GM04503 (cell line): ENCODE results near the gene SNX25.
"Not testable (repeated sequence)": the region's sequence is repeated elsewhere in the genome, so short reads cannot be mapped to it uniquely, and the experiment has no call there.

ENCODE experiments used
- DNase-seq: peaks from one replicate; pipeline ENCODE4 v3.0.0-alpha.2; 2012; ENCODE audit warnings: low read depth

SNX25 gene

GRCh38 chr4:185205073-185205472, 4.3 kb upstream of the SNX25 start:
- DNase-seq: not testable (repeated sequence)

DNA sequence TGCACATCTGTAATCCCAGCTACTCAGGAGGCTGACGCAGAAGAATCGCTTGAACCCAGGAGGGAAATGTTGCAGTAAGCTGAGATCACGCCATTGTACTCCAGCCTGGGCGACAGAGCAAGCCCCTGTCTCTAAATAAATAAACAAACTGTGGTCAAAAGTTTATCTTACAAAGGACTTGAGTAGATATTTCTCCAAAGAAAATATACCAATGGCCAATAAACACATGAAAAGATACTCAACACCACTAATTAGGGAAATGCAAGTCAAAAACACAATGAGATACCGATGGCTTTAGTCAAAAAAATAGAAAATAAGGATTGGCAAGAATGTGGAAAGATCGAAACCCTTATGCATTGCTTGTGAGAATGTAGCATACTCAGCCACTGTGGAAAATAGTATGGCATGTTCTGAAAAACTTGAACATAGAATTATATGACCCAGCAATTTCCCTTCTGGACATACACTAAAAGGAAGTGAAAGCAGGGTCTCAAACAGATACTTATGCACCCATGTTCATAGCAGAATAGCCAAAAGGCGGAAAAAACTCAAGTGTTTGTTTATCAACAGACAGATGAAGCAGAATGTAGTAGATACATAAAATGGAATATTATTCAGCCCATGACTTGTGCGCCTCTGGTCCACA, 3.6 kb upstream of the SNX25 start:
- DNase-seq: no peak

- no peak for DNase-seq
Measured at GRCh38 chr4:185207466-185207865, 1.9 kb upstream of the SNX25 start.

DNA sequence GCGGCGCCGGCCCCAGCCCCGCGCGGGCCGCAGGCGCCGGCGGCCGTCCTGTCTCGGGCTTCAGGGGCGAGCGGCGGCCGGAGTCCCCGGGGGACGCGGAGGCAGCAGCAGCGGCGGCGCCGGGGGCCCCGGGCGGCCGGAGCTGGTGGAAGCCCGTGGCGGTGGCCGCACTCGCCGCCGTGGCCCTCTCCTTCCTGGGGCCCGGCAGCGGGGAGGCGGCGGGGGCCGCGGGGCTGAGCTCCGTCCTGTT, 379 bp downstream of the SNX25 start:
- DNase-seq: not testable (repeated sequence)

DNA sequence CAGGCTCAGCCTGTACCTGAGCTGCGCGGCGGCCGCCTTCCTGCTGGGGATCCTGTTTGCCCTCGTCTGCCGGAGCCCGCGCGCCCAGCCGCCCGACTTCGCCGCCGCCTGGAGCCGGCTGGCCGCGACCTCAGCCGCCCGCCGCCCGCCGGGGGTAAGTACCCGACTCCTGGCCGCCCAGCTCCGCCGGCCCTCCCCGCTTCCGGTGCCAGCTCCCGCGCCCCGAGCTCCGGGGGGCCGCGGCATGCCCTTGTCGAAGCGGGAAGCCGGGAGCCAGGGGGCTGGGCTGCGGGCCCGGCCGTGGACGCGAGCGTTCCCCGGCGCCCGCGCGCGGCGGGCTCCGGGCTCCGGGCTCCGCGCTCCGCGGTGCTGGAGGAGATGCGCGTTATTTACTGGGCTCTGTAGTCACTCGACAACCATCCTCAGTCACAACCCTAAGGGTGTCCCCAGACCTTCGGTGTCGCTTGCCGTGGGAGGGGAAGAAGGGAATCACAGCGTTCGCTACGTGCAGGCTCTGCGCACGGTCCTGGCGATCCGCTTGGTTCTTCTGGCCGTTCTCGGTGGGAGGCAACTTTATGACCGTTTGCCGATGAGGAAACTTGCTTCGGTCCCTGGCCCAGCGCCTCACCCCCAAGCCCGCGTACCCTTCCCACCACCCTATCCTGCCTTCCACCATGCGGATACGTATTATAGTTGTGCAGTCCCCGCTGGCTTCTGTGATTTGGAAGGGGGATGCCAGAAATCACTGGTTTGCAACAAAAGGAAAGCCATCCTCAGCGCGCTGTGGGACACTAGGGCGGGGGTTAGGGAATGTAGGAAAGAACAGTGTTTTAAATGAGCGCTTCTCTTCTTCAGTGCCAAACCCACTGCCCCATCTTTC, 944 bp downstream of the SNX25 start:
- DNase-seq: no peak

GRCh38 chr4:185211035-185211434, 1.6 kb downstream of the SNX25 start:
- DNase-seq: no peak

DNA sequence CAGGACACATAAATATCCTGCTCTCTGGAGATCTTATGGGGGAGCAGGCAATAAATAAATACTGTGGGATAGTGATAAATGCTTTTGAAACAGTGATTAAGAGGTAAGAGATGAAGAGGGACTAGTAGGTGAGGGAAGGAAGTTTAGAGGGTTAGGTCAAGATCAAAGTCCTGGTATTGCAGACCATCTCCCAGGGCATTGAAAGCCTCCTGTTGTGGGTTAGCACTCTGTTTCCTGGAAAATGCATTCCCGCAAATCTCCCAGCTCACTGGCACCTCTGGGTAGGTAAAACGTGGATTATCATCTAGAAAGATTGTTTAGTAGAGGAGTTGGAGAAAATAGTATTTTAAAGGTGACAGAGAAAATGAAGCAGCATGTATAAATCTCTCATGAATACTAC, 2.2 kb downstream of the SNX25 start:
- no peak for DNase-seq

DNA sequence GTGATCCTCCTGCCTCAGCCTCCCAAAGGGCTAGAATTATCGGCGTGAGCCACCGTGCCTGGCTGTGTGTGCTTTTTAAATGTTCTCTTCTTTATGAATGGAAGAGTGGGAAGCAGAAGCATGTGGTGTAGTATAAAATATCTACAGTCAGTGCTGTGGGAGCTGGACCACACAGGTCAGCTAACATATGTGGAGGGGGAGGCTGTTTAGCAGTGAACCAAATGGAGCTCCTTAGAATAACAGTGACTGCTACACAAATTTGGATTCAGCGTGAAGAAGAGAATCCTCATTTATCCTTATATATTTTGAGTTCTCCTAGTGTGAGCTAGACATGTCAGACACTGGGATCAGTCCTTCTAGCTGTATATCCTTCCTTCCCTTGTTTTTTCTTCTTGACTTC, 3.2 kb downstream of the SNX25 start:
- no peak for DNase-seq

DNA sequence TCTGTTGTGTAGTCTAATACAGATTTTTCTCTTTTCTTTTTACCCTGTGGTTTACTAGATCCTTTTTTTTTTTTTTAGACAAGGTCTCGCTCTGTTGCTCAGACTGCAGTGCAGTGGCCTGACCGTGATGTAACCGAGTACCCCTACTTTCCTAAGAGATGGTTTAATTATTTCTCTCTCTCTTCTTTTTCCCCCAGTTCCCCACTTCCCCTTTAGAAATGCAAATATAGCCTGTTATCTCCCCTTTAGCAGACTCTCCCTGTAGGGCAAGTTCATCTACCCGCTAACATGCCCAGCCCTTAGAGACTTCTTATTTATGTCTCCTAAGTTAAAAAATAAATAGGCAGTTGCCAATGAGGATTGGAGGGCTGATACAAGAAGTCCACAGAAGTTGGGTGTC, 4.5 kb downstream of the SNX25 start:
- no peak for DNase-seq

DNA sequence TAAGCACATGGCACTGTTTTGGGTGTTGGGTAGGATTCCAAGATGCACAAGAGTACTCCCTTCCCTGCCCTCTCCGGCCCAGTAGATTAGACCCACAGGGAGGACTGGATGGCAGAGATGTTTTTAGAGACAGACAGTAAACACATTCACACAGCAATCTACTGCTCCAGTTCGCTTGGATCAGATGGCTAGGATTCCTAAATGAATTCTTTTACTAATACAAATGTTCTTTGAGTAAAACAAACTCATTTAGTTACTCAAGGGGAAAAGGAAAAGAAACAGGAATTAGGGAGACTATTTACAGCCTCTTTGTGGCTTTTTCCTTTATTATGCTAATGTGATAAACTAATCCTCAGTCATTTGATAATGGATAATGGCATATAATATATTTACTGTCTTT, 5.9 kb downstream of the SNX25 start:
- peak; percentile 63 for DNase-seq

DNA sequence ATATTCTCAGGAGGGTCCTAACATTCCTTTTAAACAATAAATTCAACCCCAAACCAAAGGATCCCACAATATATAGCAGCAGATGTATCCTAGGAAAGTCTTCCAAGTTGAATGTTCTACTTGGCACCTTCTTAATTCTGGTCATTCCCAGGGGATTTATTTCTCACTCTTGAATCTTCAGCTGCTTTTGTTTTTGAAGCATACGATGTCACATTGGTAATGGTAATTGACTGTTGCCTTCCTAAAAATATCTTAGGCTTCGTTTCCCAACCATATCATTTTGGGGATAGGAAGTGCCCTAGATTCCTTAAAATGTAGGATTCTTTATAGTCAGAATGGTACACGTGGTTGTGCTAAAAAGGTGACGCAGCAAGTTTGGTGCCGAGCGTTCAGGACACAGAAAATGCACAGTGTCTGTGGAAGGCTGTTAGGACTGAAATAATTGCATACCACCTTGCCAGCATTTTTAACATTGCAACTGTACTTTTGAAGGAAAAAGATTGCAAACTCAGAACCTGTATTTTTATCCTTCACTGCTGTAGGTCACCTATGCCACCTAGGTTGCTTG, 8.1 kb downstream of the SNX25 start:
- no peak for DNase-seq

- no peak for DNase-seq
Measured at GRCh38 chr4:185218312-185218711, 8.9 kb downstream of the SNX25 start.

GRCh38 chr4:185219551-185220344, 10.3 kb downstream of the SNX25 start:
- DNase-seq: peak; percentile 60

DNA sequence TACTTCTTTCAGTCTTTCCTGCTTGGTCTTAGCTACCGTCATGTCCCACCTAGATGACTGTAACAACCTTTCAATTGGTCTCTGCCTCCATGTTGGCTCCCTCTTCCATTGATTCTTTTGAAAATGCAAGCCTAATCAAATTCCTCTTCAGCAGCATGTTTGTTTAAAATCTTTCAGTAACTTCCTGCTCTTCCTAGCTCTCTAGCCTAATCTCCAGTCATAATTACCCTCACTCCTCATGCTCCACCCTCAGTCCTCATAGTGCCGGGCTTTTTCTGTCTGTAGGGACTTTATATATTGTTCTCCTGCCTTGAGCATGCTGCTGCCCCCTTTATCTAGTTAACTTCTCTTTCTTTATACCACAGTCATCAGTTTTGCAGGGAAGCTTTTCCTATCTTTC, 12.1 kb downstream of the SNX25 start:
- no peak for DNase-seq

DNA sequence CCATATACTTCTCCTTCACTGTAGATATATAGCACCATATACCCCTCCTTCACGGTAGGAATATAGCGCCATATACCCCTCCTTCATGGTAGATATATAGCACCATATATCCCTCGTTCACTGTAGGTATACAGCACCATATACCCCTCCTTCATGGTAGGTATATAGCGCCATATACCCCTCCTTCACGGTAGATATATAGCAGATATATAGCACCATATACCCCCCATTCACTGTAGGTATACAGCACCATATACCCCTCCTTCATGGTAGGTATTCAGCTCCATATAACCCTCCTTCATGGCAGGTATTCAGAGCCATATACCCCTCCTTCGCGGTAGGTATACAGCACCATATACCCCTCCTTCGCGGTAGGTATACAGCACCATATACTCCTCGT, 12.5 kb downstream of the SNX25 start:
- no peak for DNase-seq

- DNase-seq: peak; percentile 59
Measured at GRCh38 chr4:185222598-185222997, 13.2 kb downstream of the SNX25 start.

DNA sequence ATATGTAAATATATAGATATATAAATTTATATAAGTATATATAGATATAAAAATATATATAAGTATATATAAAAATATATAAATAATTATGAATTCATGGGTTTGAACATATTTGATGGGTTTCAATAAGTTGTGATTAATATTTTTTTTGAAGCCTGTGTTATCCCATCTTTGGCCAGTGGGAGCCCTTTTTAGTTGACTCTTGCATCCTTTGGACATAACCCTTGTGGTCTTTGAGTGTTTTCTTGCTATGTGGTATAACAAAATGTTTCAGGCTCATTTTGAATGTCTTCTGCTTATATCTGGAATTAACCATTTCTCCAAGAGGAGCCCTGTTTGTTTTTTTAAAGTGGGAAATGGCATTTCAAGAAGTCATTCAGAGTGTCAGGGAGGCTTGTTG, 15.2 kb downstream of the SNX25 start:
- DNase-seq: no peak

- no peak for DNase-seq
Measured at GRCh38 chr4:185225940-185226339, 16.5 kb downstream of the SNX25 start.

- no peak for DNase-seq
Measured at GRCh38 chr4:185227131-185227551, 17.7 kb downstream of the SNX25 start.

- no peak for DNase-seq
Measured at GRCh38 chr4:185227713-185228278, 18.4 kb downstream of the SNX25 start.

- DNase-seq: no peak
Measured at GRCh38 chr4:185229021-185229818, 19.8 kb downstream of the SNX25 start.

- no peak for DNase-seq
Measured at GRCh38 chr4:185232370-185232769, 23.0 kb downstream of the SNX25 start.
